ENCODE results near the gene A1BG.
"Not testable (repeated sequence)": the region's sequence is repeated elsewhere in the genome, so short reads cannot be mapped to it uniquely, and the experiment has no call there.

The A1BG gene

GRCh38 chr19:58334691-58335249 lies 18.5 kb downstream of the A1BG start:
- no peak for DNase-seq

GRCh38 chr19:58332697-58333096 lies 20.6 kb downstream of the A1BG start:
- DNase-seq: no peak

- no peak for DNase-seq
Measured at GRCh38 chr19:58330458-58330857, 22.8 kb downstream of the A1BG start.

GRCh38 chr19:58328999-58329398 lies 24.3 kb downstream of the A1BG start:
- DNase-seq: no peak

- DNase-seq: peak; percentile 91
Measured at GRCh38 chr19:58326914-58327726, 26.2 kb downstream of the A1BG start, which contains the start of gene ZSCAN22. Gene ZSCAN22, plus strand, starts transcription at chr19:58326994. Its CDS starts 7,809 bp downstream, at chr19:58334803.

GRCh38 chr19:58326501-58326913 lies 26.8 kb downstream of the A1BG start:
- no peak for DNase-seq

- no peak for DNase-seq
Measured at GRCh38 chr19:58325311-58326022, 27.8 kb downstream of the A1BG start.

GRCh38 chr19:58319241-58319640 lies 34.1 kb downstream of the A1BG start:
- no peak for DNase-seq

- no peak for DNase-seq
Measured at GRCh38 chr19:58318297-58318696, 35.0 kb downstream of the A1BG start.

GRCh38 chr19:58317476-58318072 lies 35.7 kb downstream of the A1BG start:
- DNase-seq: no peak

- DNase-seq: no peak
Measured at GRCh38 chr19:58315580-58315979, 37.7 kb downstream of the A1BG start.

GRCh38 chr19:58311345-58311865 lies 41.9 kb downstream of the A1BG start:
- no peak for DNase-seq

- not testable (repeated sequence) for DNase-seq
Measured at GRCh38 chr19:58310685-58311084, 42.6 kb downstream of the A1BG start.

GRCh38 chr19:58307736-58308135 lies 45.6 kb downstream of the A1BG start:
- DNase-seq: no peak

- no peak for DNase-seq
Measured at GRCh38 chr19:58305932-58306323, 47.4 kb downstream of the A1BG start.

GRCh38 chr19:58305065-58305931 lies 48.0 kb downstream of the A1BG start, which contains the start of gene ERVK3-1:
Gene ERVK3-1, plus strand, starts transcription at chr19:58305377. Its CDS starts 6,792 bp downstream, at chr19:58312169.
- peak; percentile 93 for DNase-seq

GRCh38 chr19:58304748-58305064 lies 48.6 kb downstream of the A1BG start:
- no peak for DNase-seq

GRCh38 chr19:58304255-58304654 lies 49.0 kb downstream of the A1BG start:
- no peak for DNase-seq

GRCh38 chr19:58300620-58301019 lies 52.7 kb downstream of the A1BG start:
- no peak for DNase-seq

GRCh38 chr19:58296104-58296503 lies 57.2 kb downstream of the A1BG start:
- no peak for DNase-seq
